GM18519 (cell line): Measurements from ENCODE around the gene CDH2.

Experiments
- ATAC-seq: cut with Tn5 transposase; IDR thresholded peaks from one replicate; pipeline ENCODE4 v1.9.1; 2021; ENCODE audit warnings: mild to moderate bottlenecking, moderate library complexity; ENCODE audit not compliant: unreplicated experiment, low FRiP score

The CDH2 gene

DNA sequence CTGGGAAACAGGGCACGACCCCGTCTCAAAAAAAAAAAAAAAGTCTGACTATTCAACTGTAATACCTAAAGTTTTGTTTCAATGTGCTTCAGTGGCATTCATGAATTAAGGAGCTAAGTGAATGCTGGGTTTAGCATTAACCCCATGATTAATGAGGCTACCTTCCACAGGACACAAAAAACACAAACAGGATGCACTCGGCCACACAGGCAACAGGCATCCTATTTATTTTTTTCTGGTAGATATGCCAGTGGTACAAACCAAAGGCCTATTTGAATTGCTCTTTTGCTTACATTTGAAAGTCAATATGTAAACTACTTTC is 48.3 kb downstream of the CDH2 start:
- ATAC-seq = no peak

GRCh38 chr18:28127763-28128658 is 48.9 kb downstream of the CDH2 start:
- no peak for ATAC-seq

GRCh38 chr18:28127228-28127627 is 49.7 kb downstream of the CDH2 start:
- ATAC-seq = no peak

DNA sequence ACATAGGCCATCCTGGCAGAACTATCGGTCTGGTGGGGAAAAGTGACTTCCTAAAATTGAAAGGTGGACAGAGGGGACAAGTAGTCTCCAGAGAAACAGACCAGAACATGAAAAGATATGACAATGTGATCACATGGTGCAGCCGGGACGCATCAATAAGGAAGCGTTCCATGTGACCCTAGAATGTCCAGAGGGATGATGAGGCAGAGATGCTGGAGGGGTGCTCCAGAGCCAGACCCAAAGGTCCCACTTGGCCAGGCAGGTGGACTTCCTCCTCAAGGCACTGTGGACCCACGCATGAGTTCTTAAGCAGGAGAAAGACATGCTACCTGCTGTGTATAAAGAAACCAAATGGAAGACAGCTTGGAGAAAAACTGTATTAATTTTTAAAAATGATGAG is 50.2 kb downstream of the CDH2 start:
- no peak for ATAC-seq

- ATAC-seq = no peak
Observed at GRCh38 chr18:28125051-28125450, 51.9 kb downstream of the CDH2 start.

DNA sequence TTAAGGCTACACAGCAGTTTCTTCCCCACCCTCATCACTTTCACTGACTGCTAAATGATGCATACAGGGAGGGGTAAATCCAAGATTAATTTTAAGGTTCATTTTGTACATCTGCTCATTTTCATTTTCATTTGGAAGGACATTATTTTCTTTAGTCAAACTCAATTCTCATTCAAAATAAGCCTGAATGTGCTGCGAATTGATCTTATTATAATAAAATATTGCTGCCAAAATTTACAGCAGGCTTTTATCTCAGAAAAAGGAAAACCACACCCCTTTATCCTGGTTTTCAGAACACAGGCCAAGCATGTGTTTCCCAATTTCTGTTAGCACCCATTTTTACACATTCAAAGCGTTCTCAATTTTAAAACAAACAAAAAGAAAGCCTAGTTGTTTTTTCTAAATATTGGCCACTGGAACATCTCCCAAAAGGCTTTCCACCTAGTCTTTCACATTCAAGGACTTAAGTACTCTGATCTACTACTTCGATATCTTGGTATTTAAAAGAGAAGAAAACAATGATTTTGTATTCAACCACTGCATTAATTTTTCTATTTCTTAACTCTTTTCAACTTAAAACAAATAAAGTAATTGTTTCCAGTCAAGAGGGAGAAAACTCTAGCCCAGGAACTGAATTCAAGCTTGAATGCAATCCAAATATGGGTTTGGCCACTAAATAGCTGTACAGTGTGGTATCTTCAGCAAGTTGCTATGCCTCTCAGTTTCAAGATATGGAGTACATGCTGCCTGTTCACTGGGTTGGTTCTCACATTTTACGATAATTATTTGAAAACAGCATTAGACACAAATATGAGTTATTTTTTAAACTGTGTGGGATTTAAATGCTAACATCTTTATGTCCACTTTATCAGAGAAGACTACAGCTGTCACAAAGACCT is 52.5 kb downstream of the CDH2 start:
- ATAC-seq = no peak

- no peak for ATAC-seq
Observed at GRCh38 chr18:28123401-28124030, 53.4 kb downstream of the CDH2 start.

GRCh38 chr18:28120828-28121515 is 56.0 kb downstream of the CDH2 start:
- ATAC-seq = no peak

- ATAC-seq = no peak
Observed at GRCh38 chr18:28116461-28116860, 60.5 kb downstream of the CDH2 start.

DNA sequence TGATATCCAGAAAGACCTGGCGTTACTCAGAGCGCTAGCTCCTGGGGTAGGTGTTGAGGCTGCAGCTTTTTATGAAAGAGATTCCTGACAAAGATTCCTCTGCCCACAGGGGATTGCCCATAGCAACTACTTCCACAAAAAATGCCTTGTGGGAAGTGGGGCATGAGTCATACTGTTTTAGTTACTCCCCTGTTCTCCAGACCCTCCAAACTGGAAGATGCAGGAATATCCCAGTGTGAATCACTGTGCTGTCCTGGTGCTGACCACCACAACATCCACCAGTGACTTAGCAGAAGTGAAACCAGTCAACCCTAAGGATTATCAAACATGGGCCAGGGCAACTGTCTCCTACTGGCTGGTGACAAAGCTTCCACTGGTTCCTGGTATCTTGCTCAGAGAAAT is 61.8 kb downstream of the CDH2 start:
- no peak for ATAC-seq

GRCh38 chr18:28114472-28114871 is 62.5 kb downstream of the CDH2 start:
- no peak for ATAC-seq

DNA sequence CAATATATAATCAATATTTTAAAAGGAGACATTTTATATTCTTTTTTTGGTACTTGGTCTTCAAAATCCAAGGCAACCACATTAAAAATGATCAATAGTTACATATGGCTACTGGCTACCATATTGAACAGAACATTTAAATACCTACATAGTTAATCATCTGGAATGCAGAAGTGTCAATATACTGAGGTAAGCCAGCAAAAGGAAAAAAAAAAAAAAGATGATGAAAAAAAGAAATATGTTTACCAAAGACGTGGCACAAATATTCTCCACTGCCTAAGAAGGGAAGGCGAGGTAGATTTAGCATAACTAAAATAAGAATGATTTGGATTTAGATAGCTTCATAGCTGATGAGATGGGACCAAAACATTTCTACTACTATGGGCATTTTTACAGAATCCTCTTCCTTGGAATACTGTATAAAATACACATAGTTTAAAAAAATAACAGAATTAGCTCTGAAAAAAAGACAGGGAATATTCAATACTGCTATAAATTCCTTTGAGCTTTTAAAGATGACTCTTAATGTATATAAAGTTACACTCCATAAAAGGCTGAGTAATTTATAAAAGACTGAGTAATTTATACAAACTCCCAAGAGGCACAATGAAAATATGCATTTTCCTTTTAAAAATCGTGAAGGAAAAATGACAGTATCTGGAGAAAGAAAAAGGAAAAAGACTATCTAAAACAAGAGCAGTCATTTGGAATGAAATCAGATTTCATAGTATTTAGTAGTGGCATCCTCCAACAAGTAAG is 63.5 kb downstream of the CDH2 start:
- ATAC-seq = no peak

DNA sequence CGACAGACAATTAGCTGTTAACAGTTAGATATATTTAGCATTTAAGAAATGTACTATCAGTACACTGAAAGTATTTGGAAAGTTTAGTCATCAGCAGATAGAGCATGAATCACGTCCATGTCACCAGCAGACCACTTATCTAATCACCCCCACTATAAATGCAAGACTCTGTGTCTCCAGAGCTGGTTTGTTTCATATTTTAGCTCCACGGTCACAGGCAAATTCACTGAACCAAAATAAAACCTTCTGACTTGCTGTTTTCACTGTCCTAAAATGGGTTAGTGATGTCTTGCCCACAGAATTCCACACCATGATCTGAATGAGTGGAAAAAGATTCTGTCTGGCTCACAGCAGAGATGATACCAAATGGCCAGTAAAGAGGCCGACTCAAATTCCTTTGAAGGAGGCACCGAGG is 64.9 kb downstream of the CDH2 start:
- no peak for ATAC-seq

DNA sequence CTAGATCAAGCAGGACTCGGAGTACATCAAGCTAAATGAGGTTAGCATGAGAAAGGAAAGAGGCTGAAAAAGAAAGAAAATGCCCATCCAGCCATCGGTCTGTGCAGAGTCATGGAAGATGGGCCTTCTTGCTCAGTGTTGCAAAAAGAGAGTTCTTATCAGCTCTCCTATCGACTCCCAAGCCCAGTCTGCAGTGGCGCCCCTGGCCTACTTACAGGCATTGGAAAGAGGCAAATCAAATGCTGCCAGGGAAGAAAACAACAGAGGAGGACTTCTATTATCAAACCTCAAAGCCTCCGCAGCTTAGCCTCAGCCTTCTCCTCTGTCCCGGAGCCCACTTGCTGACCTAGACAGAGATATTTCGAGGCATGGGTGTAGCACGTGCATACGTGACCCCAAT is 66.0 kb downstream of the CDH2 start:
- ATAC-seq = no peak

DNA sequence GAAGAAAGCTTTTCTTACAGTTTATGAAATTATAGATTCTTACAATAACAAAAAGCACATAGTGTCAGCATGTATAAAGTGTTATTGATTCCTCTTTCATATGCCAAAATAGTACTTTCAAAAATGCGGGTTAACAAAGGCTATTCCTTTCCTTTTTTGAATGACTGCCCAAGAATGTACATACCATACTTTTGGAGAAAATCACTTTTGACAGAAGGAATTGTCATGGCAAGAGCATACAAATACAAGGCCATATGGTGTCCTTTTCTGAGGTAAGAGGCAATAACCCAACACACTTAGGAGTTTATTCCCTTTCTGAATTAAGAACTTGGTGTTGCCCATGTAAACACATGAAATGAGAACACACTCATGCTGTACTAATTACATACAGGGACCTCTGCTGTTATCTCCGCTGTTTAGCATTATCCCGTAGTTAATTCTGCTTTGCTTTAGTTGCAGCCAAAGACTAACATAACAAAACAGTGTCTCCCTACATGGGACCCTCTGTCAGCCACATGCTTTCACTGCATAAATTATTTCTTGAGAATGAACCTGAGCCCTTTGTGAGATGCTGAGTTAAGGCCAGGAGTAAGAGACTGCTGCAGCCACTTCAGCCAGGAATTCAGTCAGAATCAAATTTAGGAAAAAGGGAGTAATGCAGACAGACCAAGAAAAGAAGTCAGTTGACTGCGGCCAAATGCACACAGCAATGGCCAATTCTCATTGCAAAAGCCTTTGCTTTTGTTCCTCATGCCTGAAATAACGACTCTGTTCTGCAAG is 67.0 kb downstream of the CDH2 start:
- no peak for ATAC-seq

GRCh38 chr18:28108814-28109213 is 68.1 kb downstream of the CDH2 start:
- ATAC-seq = no peak

- no peak for ATAC-seq
Observed at GRCh38 chr18:28108254-28108653, 68.7 kb downstream of the CDH2 start.

DNA sequence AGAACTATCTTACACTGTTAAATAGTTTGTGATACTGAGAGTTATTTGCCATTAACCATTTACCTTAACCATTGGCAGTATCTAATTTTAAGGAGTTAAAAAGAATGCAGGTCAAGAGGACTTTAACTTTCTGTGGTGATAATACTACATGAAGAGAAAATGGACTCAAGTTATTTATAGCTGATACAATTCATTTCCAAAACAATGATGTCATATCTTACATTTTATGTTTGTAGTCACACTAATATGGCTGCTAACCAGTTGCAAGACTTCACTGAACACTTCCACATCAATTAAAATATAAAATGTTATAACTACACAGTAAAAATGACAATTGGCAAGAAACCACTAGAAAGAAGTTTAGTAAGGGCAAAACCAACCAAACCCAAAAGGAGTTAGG is 77.7 kb downstream of the CDH2 start:
- no peak for ATAC-seq

- no peak for ATAC-seq
Observed at GRCh38 chr18:28095631-28096030, 81.3 kb downstream of the CDH2 start.
